Nephron progenitor cell (in vitro differentiated cells): ENCODE results near the gene CACNG4.

Experiments used
- DNase-seq: peaks from one replicate; pipeline ENCODE4 v3.0.0; 2021
- H3K27ac Mint-ChIP-seq: 2 replicates; pipeline ENCODE4 v1.8.0; 2021; ENCODE audit warnings: mild to moderate bottlenecking, moderate library complexity, mixed read lengths
- H3K27me3 Mint-ChIP-seq: 2 replicates; pipeline ENCODE4 v1.8.0; 2021; ENCODE audit warnings: mild to moderate bottlenecking, low read depth, mixed read lengths; ENCODE audit not compliant: poor library complexity
- H3K36me3 Mint-ChIP-seq: 2 replicates; pipeline ENCODE4 v1.8.0; 2021; ENCODE audit warnings: low read depth, mixed read lengths
- H3K4me1 Mint-ChIP-seq: 2 replicates; pipeline ENCODE4 v1.8.0; 2021; ENCODE audit warnings: mixed read lengths
- H3K4me3 Mint-ChIP-seq: 2 replicates; pipeline ENCODE4 v1.8.0; 2021; ENCODE audit warnings: mild to moderate bottlenecking, moderate library complexity, mixed read lengths
- H3K9me3 Mint-ChIP-seq: 2 replicates; pipeline ENCODE4 v1.8.0; 2021; ENCODE audit warnings: mild to moderate bottlenecking, moderate library complexity, mixed read lengths
- TF ChIP-seq, protein P1 (sequence below): fragments of 200-600 bp; sonication (generic); IDR thresholded peaks from 2 replicates; pipeline ENCODE4 v1.5.0; 2021; ENCODE audit warnings: antibody characterized with exemption

Gene CACNG4

DNA sequence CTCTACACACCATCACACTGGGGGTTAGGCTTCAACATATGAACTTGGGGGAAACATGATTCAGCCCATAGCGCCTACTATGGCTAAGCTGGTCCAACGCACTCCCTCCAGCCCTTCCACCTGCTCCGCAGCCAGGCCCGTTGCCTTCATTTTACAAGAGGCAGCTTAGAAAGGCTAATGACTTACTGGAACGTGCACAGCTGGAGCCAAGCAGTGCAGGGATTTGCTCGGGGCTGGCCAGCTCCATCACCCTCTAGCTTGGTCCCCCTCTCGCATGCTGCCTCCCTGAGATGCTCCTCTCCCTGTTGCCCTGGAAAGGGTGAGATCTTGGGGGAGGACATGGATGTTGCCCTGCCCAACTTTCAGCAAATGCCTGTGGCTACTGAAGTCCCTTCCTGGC, 77.0 kb downstream of the CACNG4 start:
- no peaks in the 10 kb centered on the region for H3K9me3 Mint-ChIP-seq
- no peak overlapping the region for H3K27ac Mint-ChIP-seq
- peaks cover 29% of the 10 kb centered on the region for H3K27me3 Mint-ChIP-seq
- peaks cover 18% of the 10 kb centered on the region for H3K4me1 Mint-ChIP-seq
- TF ChIP-seq, protein P1, sequence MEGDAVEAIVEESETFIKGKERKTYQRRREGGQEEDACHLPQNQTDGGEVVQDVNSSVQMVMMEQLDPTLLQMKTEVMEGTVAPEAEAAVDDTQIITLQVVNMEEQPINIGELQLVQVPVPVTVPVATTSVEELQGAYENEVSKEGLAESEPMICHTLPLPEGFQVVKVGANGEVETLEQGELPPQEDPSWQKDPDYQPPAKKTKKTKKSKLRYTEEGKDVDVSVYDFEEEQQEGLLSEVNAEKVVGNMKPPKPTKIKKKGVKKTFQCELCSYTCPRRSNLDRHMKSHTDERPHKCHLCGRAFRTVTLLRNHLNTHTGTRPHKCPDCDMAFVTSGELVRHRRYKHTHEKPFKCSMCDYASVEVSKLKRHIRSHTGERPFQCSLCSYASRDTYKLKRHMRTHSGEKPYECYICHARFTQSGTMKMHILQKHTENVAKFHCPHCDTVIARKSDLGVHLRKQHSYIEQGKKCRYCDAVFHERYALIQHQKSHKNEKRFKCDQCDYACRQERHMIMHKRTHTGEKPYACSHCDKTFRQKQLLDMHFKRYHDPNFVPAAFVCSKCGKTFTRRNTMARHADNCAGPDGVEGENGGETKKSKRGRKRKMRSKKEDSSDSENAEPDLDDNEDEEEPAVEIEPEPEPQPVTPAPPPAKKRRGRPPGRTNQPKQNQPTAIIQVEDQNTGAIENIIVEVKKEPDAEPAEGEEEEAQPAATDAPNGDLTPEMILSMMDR: no peak
- H3K4me3 Mint-ChIP-seq: no peak overlapping the region
- no peak for DNase-seq
- H3K36me3 Mint-ChIP-seq: no peaks in the 10 kb centered on the region

DNA sequence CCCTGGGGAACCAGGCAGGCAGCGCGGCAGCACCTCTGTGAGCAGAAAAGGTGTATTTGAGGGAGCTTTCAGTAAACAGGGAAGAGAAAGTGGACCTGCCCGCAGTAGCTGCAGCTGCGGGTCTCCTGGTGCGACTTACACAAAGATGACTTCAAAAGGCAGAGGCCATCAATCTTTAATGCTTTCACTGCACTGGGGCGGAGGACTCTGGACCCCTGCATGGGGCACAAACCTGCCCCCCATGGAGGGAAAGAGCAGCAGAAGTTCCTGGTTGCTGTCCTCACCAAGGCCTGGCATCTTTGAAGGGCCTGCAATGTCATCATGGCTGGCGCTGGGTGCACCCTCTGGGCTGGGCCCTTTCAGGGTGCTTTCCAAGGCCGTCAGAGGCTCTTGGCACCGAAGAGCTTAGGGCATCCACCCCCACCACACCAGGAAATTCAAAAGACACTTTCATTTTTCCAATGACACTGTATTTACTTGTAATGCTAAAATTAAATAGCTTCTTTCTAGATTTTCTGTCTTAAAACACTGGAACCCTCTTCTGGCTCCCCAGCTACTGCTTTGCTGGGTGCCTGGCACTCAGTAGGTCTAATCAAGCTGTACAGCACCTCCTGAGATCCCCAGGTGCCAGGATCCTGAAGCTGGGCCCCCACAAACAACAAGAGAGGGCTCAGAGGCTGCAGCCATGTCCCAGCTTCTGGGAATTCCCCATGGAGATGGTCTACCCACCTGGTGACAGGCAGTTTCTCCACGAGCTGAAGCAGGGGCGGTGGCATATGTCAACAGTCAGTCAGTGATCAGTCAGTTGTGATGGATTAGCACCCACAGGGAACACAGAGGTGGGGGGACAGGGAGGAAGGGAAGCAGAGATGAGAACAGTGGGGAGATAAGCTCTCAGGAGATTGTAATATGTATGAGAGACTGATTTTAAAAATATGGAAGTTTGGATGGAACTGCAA, 77.7 kb downstream of the CACNG4 start:
- TF ChIP-seq, protein P1: no peak
- Mint-ChIP-seq H3K9me3 (peaks cover 3% of the 10 kb centered on the region), H3K4me1 (peaks cover 18% of the 10 kb centered on the region), H3K27ac (no peak overlapping the region), H3K27me3 (peaks cover 31% of the 10 kb centered on the region), H3K4me3 (no peak overlapping the region), H3K36me3 (no peaks in the 10 kb centered on the region)
- no peak for DNase-seq

DNA sequence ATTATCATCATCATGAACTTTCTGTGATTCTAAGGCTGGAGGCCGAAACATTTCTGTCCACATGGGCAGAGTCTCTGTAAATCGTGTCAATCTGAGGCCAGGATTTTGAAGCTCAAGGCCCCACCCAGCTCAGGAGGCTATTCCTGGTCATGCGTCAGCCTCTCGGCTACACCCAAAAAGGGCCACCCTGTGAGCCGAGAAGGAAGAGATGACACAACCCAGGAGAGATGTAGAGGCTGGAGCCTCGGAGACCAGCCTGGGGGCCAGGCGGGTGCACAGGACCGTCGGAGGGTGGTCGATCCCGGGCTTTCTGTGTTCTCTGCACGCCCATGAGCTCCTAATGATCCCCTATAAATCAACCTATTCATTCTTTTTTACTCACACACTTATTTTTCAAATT, 78.8 kb downstream of the CACNG4 start:
- Mint-ChIP-seq H3K27ac (no peak overlapping the region), H3K4me3 (no peak overlapping the region), H3K4me1 (peaks cover 18% of the 10 kb centered on the region), H3K27me3 (peaks cover 27% of the 10 kb centered on the region), H3K36me3 (no peaks in the 10 kb centered on the region), H3K9me3 (peaks cover 14% of the 10 kb centered on the region)
- TF ChIP-seq, protein P1: no peak
- no peak for DNase-seq

DNA sequence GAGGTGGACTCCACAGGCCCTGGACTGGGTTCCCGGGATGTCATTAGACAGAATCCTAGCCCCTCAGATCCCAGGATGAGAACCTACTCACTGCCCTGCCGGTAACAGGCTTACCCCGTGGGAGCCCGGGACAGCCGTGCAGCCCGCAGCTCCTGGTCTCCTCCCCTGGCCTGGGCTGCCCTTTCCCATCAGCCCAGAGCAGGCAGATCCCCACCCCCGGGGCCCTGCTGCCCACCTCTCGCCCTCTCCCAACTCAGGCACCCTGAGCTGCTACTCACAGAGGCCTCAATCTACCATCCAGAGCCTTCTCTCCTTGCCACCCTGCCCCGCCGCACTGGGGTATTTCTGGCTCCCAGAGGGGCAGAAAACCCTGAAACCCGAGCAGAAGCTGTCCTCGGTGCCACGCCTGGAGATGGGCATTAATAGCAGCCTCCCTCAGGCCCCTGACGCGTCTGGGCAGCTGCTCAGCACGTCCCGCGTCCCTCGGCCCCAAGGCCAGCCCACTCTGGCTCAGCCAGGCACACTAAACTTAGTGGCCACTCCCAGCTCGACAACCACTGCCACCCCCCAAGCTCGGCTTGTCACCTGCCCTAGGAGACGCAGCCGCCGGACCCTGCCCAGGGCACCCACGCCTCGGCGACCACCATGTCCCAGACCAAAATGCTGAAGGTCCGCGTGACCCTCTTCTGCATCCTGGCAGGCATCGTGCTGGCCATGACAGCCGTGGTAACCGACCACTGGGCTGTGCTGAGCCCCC, 79.7 kb downstream of the CACNG4 start, which contains the start of gene CACNG1:
CACNG1 (plus strand) TSS at position 539 of the 757 bp plus-strand sequence; CDS start at position 646, 107 bp downstream.
- Mint-ChIP-seq H3K27me3 (peaks cover 24% of the 10 kb centered on the region), H3K4me3 (no peak within 1 kb of the TSS), H3K4me1 (peaks cover 18% of the 10 kb centered on the region), H3K9me3 (peaks cover 23% of the 10 kb centered on the region), H3K36me3 (peaks cover 6% of the 10 kb centered on the region), H3K27ac (no peak within 1 kb of the TSS)
- DNase-seq: no peak
- TF ChIP-seq, protein P1: no peak

DNA sequence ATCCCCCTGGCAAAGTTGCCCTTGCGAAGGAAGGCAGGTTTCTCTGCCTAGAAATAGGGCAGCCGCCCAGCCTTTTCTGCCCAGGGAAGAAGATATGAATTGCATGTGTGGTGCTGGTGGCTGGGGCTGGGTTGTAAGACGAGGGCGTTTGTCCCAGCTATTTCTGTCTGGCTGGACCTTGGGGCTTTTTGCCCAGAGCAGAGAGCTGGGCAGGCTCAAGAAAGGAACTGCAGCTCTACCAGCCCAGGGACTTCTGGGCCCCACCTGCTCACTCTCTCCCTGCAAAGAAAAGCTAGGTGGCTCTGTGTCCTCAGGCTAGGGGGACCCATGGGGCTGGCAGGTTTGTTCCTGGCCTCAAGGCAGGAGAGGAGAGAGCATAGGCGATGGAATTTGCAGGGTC, 80.4 kb downstream of the CACNG4 start:
- H3K9me3 Mint-ChIP-seq: peaks cover 28% of the 10 kb centered on the region
- TF ChIP-seq, protein P1: no peak
- H3K27me3 Mint-ChIP-seq: peaks cover 24% of the 10 kb centered on the region
- peaks cover 18% of the 10 kb centered on the region for H3K4me1 Mint-ChIP-seq
- no peak overlapping the region for H3K4me3 Mint-ChIP-seq
- H3K36me3 Mint-ChIP-seq: peaks cover 6% of the 10 kb centered on the region
- DNase-seq: no peak
- no peak overlapping the region for H3K27ac Mint-ChIP-seq
